GM19455 (cell line): ENCODE results near the gene RYK.

Experiments used
- ATAC-seq: cut with Tn5 transposase; IDR thresholded peaks from one replicate; pipeline ENCODE4 v1.9.1; 2021; ENCODE audit not compliant: unreplicated experiment

RYK gene

DNA sequence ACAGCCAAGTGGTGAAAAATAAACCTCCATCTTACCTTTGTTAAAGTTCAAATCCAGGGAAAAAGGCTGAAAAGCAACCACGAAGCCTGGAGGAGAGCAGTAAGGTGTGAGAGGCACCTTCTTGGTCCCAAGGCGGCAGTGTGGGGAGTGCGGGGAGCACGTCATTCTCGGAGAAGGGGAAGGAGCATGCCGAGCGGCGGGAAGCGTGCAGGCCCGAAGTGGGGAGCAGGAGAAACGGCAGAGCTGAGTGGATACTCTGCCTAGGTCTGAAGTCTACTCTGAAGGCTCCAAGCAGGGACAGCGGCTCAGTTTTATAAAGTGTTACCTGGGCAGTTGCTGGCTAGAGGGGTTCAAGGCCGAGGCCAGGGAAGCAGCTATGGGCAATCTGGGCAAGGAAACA, 96.9 kb downstream of the RYK start:
- no peak for ATAC-seq

- ATAC-seq = no peak
Measured at GRCh38 chr3:134150476-134150875, 100.2 kb downstream of the RYK start.

- ATAC-seq = no peak
Measured at GRCh38 chr3:134149286-134149685, 101.4 kb downstream of the RYK start.

DNA sequence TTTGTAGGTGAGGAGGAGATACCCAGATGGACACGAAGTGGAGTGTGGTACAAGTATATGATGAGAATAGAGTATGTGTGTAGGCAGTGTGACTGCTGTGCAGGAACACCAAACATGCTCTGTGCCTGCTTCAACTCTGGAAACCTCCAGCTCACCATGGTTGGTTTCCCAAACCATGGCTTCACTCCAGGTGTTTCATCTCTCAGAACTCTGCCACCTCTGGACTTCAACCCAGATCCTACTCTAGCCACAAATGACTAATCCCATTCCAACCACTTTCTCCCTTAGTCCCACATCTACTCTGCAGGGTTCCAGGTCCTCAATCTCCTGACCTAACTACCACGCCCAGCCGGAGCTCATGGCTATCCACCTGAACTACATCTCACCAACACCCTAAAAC, 102.1 kb downstream of the RYK start:
- no peak for ATAC-seq

GRCh38 chr3:134147411-134147810, 103.2 kb downstream of the RYK start:
- ATAC-seq = no peak

DNA sequence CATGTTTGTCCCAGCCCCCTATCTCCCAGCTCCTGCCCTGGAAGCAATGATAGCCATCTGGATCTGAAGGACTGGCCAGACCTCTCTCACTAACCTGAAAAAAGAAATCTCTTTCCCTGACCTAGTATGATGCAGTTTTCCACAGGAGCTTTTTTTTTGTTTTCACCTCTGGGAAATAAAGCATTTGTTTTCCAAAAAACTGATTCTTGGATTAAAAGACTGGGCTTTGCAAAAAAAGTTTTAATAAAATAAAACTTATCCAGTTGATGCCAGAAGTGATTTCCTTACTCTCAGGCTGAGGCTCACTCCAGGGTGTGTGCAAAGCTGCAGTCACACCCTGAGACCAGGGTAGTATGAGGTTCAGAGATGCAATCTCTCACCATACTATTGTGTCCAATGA, 104.0 kb downstream of the RYK start:
- no peak for ATAC-seq

- no peak for ATAC-seq
Measured at GRCh38 chr3:134145183-134145582, 105.5 kb downstream of the RYK start.

GRCh38 chr3:134144694-134145093, 106.0 kb downstream of the RYK start:
- no peak for ATAC-seq

DNA sequence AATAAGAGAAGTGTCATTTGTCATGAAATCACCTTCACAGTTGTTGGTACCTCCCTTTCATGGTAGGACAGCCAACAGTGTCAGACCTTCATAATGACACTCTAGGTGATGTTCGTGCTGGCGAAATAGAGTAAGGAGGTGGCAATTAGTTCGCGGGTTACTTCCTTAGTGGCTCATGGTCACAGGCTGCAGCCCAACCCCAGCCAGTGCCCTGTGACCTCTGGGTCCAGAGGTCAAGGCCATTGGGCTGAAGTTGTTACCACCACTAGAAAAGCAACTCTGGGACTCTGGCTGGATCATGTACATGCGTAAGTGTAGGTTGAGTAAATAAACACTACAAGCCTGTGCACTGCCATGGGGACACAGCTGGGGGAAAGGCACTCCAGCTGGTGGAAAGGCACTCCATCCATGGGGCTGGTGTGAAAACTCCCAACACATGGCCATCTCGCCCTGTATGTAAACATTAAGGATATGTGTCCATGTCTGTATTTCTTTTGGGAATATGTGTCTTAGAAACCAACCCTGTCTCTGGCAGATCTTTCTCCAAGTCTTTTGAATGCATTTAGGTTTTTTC, 106.7 kb downstream of the RYK start:
- no peak for ATAC-seq

- no peak for ATAC-seq
Measured at GRCh38 chr3:134136604-134137003, 114.1 kb downstream of the RYK start.

- no peak for ATAC-seq
Measured at GRCh38 chr3:134134698-134135415, 115.8 kb downstream of the RYK start.

GRCh38 chr3:134134240-134134639, 116.4 kb downstream of the RYK start:
- no peak for ATAC-seq

GRCh38 chr3:134132961-134133360, 117.7 kb downstream of the RYK start:
- ATAC-seq = no peak

DNA sequence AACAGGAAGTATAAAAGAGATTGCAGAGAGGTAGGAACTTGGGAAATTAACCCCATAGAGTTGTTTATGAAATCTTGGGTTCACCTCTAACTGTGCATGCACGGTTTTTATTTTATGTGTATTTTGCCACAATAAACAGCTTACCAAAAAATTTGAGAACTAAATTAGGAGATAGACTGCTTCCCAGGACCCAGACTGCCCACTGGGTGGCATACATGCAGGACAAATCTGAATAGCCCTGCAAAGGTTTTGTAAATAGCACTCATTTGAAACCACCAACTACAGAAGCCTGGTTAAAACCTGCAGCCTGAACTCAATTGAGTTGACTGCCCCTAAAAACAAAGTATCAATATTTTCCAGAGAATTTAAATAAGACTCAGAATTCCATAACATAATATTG, 124.5 kb downstream of the RYK start:
- no peak for ATAC-seq

DNA sequence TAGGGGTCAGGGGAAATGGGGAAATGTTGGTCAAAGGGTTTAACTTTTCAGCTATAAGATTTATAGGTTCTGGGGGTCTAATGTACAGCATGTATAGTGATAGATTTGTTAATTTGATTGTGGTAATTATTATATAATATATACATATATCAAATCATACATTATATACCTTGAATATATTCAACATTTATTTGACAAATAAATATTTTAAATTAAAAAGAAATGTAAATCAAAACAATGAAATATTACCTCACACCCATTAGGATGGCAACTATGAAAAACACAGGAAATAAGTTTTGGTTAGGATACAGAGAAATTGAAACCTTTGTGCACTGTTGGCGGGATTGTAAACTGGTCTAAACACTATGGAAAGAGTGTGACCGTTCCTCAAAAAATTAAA, 135.9 kb downstream of the RYK start:
- ATAC-seq = no peak

- no peak for ATAC-seq
Measured at GRCh38 chr3:134111616-134112015, 139.0 kb downstream of the RYK start.

GRCh38 chr3:134110963-134111362, 139.7 kb downstream of the RYK start:
- no peak for ATAC-seq
